K562 (cell line): ENCODE data around the gene RRAD. TPM values are rescaled to one million over a fixed set of nuclear protein-coding genes. Genes with fewer than 3 reads are reported as not detected.

ENCODE experiments used
- ATAC-seq: fragments of 200-7000 bp; cut with Tn5 transposase; 3 replicates; pipeline ENCODE4 v1.9.1; 2020; ENCODE audit warnings: moderate library complexity
- BruUV-seq: library from RNA; stranded (reverse); fragments of 400-500 nt; replicated peaks from 2 replicates; lab custom pipeline; 2021; lab: Mats Ljungman, UMichigan
- CTCF ChIA-PET: fragments of 300-600 bp; formaldehyde crosslinking; extraction: SDS; loops from one replicate; lab custom pipeline; 2021; ENCODE audit warnings: low intra/inter-chr PET ratio; lab: Yijun Ruan, JAX
- POLR2A ChIA-PET: fragments of 300-600, 350-650 bp; sonication (Branson Sonifier 250); formaldehyde crosslinking; extraction: SDS; loops from one replicate; lab custom pipeline; 2021; ENCODE audit warnings: antibody characterized with exemption, inconsistent platforms; lab: Yijun Ruan, JAX
- DNase-seq, 4 experiments: peaks; one replicate each; pipeline versions ENCODE4 v3.0.0 to v3.0.0-alpha.2; 2011 to 2018; ENCODE audit warnings: low spot score in 3 of 4, mixed read lengths in 3 of 4; ENCODE audit errors: extremely low read depth in 1 of 4
- FAIRE-seq: peaks from 2 replicates; lab custom pipeline; 2011; peaks lifted over from hg19 to GRCh38; lab: Jason Lieb, UNC
- H2AFZ ChIP-seq: 2 replicates; pipeline ENCODE4 v1.6.0; 2011; ENCODE audit warnings: low read depth, low read length, control low read depth, inconsistent platforms
- H3K27ac ChIP-seq: fragments of 200-600 bp; 3 replicates; pipeline ENCODE4 v1.8.0; 2011; ENCODE audit warnings: low read depth, mild to moderate bottlenecking, control low read depth, inconsistent platforms, low read length, moderate library complexity, mixed read lengths; ENCODE audit errors: extremely low read depth
- H3K27me3 ChIP-seq, 2 experiments: fragments of 300-600 bp in 1 of 2; 2 replicates in 1 of 2; 3 replicates in 1 of 2; pipeline versions ENCODE4 v1.6.0 to v1.8.0; 2011; ENCODE audit warnings: inconsistent platforms in 2 of 2, low read length in 2 of 2, mild to moderate bottlenecking in 1 of 2, mixed read lengths in 1 of 2, moderate library complexity in 1 of 2; ENCODE audit not compliant: control insufficient read depth in 2 of 2, insufficient read depth in 2 of 2
- H3K36me3 ChIP-seq: fragments of 300-600 bp; 3 replicates; pipeline ENCODE4 v1.8.0; 2011; ENCODE audit warnings: mild to moderate bottlenecking, low read length, inconsistent platforms; ENCODE audit not compliant: control insufficient read depth, insufficient read depth
- H3K4me1 ChIP-seq, 2 experiments: fragments of 200-600 bp in 1 of 2; replicated peaks in 1 of 2; 2 replicates in 1 of 2; 3 replicates in 1 of 2; pipeline versions ENCODE4 v1.5.1 to v1.8.0; 2011; ENCODE audit warnings: inconsistent platforms in 2 of 2, low read length in 2 of 2, mild to moderate bottlenecking in 1 of 2, mixed read lengths in 1 of 2, moderate library complexity in 1 of 2; ENCODE audit not compliant: control insufficient read depth in 2 of 2, insufficient read depth in 2 of 2
- H3K4me2 ChIP-seq: 2 replicates; pipeline ENCODE4 v1.6.1; 2011; ENCODE audit warnings: low read length, control low read depth, inconsistent platforms, mixed read lengths; ENCODE audit not compliant: insufficient read depth
- H3K4me3 ChIP-seq: fragments of 200-600 bp; sonication (generic), shearing (Covaris generic); 2 replicates; pipeline ENCODE4 v1.5.1; 2016; ENCODE audit warnings: control low read depth, inconsistent platforms
- H3K79me2 ChIP-seq: fragments of 200-600 bp; 3 replicates; pipeline ENCODE4 v1.8.0; 2011; ENCODE audit warnings: low read length, inconsistent platforms; ENCODE audit not compliant: control insufficient read depth, insufficient read depth
- H3K9ac ChIP-seq, 2 experiments: 2 replicates each; pipeline versions ENCODE4 v1.6.0 to v1.6.1; 2011; ENCODE audit warnings: low read depth in 2 of 2, low read length in 2 of 2, control low read depth in 1 of 2, inconsistent platforms in 1 of 2, mild to moderate bottlenecking in 1 of 2, mixed read lengths in 1 of 2; ENCODE audit not compliant: insufficient read depth in 1 of 2
- H3K9me1 ChIP-seq: one replicate; pipeline ENCODE4 v1.6.0; 2011; ENCODE audit warnings: inconsistent platforms, mild to moderate bottlenecking, low read length, moderate library complexity; ENCODE audit not compliant: control insufficient read depth, insufficient read depth
- H3K9me3 ChIP-seq: replicated peaks from 2 replicates; pipeline ENCODE4 v1.5.1; 2011; ENCODE audit warnings: low read depth, low read length, inconsistent platforms; ENCODE audit not compliant: control insufficient read depth, insufficient read depth
- H4K20me1 ChIP-seq: replicated peaks from 2 replicates; pipeline ENCODE4 v1.6.1; 2011; ENCODE audit warnings: low read length, inconsistent platforms, mixed read lengths; ENCODE audit not compliant: control insufficient read depth, insufficient read depth
- ARID1B ChIP-seq: fragments of 450-650 bp; IDR thresholded peaks from 2 replicates; pipeline ENCODE4 v1.6.1; 2016; ENCODE audit warnings: antibody characterized with exemption, mild to moderate bottlenecking, inconsistent platforms
- ARID2 ChIP-seq: fragments of 450-650 bp; IDR thresholded peaks from 2 replicates; pipeline ENCODE4 v1.6.1; 2017; ENCODE audit warnings: antibody characterized with exemption, mild to moderate bottlenecking
- CC2D1A ChIP-seq: fragments of 450-650 bp; IDR thresholded peaks from 2 replicates; pipeline ENCODE4 v1.6.1; 2017; ENCODE audit warnings: mild to moderate bottlenecking
- CEBPG ChIP-seq, 3 experiments: fragments of 200-800 bp in 1 of 3; sonication (Bioruptor generic) in 1 of 3; sonication (generic) in 1 of 3; formaldehyde crosslinking in 1 of 3; IDR thresholded peaks in 2 of 3; conservative IDR thresholded peaks in 1 of 3; 2 replicates each; pipeline versions ENCODE4 v1.6.1 to v1.8.0; 2016 to 2022; ENCODE audit warnings: missing compliant biosample characterization in 2 of 3, missing genetic modification characterization in 2 of 3, mild to moderate bottlenecking in 1 of 3, missing genetic modification reagents in 1 of 3
- CREM ChIP-seq: IDR thresholded peaks from 2 replicates; pipeline ENCODE4 v1.6.1; 2014; ENCODE audit warnings: antibody characterized with exemption, low read depth
- CTCF ChIP-seq, 3 experiments: IDR thresholded peaks in 2 of 3; conservative IDR thresholded peaks in 1 of 3; 2 replicates each; pipeline ENCODE4 v1.5.1; 2011 to 2012; ENCODE audit warnings: low read length in 3 of 3, mild to moderate bottlenecking in 3 of 3, control low read depth in 2 of 3, improper control_type of control experiment in 1 of 3, inconsistent platforms in 1 of 3, low read depth in 1 of 3, mixed read lengths in 1 of 3, moderate library complexity in 1 of 3; ENCODE audit not compliant: insufficient read depth in 2 of 3
- HDGF ChIP-seq: fragments of 450-650 bp; IDR thresholded peaks from 2 replicates; pipeline ENCODE4 v1.6.1; 2016
- RBFOX2 ChIP-seq: fragments of 200-400 bp; formaldehyde crosslinking; IDR thresholded peaks from 2 replicates; pipeline ENCODE4 v1.6.1; 2017; ENCODE audit warnings: low read depth, mild to moderate bottlenecking, low read length, moderate library complexity
- SMC3 ChIP-seq: conservative IDR thresholded peaks from 2 replicates; pipeline ENCODE4 v1.6.1; 2011; ENCODE audit warnings: low read depth, low read length, improper control_type of control experiment; ENCODE audit not compliant: insufficient read depth
- STAG1 ChIP-seq: sonication (generic); formaldehyde crosslinking; IDR thresholded peaks from 2 replicates; pipeline ENCODE4 v1.5.0; 2020; ENCODE audit warnings: missing genetic modification reagents, borderline replicate concordance
- ZNF324 ChIP-seq: fragments of 250-450 bp; sonication (Bioruptor Pico); IDR thresholded peaks from 2 replicates; pipeline ENCODE4 v1.4.0; 2020; ENCODE audit warnings: mild to moderate bottlenecking
- ZNF384 ChIP-seq: IDR thresholded peaks from 2 replicates; pipeline ENCODE4 v1.6.1; 2012; ENCODE audit warnings: low read depth, low read length, improper control_type of control experiment
- ZNF699 ChIP-seq: fragments of 250-450 bp; sonication (Bioruptor Pico); IDR thresholded peaks from 2 replicates; pipeline ENCODE4 v1.8.0; 2021; ENCODE audit warnings: mild to moderate bottlenecking, moderate library complexity; ENCODE audit not compliant: insufficient replicate concordance
- WGBS: fragments of 100-300 bp; shearing (Covaris generic); methylation state at CpG from one replicate; pipeline ENCODE4 v1.1.6; 2016; ENCODE audit warnings: low coverage, mixed read lengths; ENCODE audit not compliant: insufficient coverage; ENCODE audit errors: missing lambda C conversion rate; 5-methylcytosine and 5-hydroxymethylcytosine counted together
- in situ Hi-C: fragments of 300-500 bp; cut with MboI; formaldehyde crosslinking; loops from 4 replicates; pipeline ENCODE4 v1.15.0; 2018; ENCODE audit warnings: inconsistent platforms, mixed read lengths
- intact Hi-C: fragments of 100-400 bp; cut with micrococcal nuclease; formaldehyde crosslinking; loops from 2 replicates; pipeline ENCODE4 v1.14.2; 2022
- polyA plus RNA-seq, 8 experiments: library from polyadenylated mRNA; depleted of rRNA in 4 of 8; stranded (reverse) in 5 of 8; unstranded in 3 of 8; fragments of >200 nt; fragmentation: Nextera tagmentation in 2 of 8; fragmentation: Illumina TruSeq in 1 of 8; extraction: Ambion mirVana in 2 of 8; extraction: Trizol in 1 of 8; gene quantifications; 2 replicates each; pipeline versions ENCODE4 v1.2.1 to v1.2.3, GENCODE V29; 2011 to 2014; ENCODE audit warnings: inconsistent platforms in 1 of 8, missing spikeins in 1 of 8
- total RNA-seq, 7 experiments: library from RNA; depleted of rRNA in 6 of 7; stranded (reverse); fragments of >200 nt in 6 of 7; fragmentation: Illumina TruSeq in 2 of 7; extraction: Trizol in 2 of 7; gene quantifications; 2 replicates each; pipeline versions ENCODE4 v1.2.1 to v1.2.3, GENCODE V29; 2011 to 2021; ENCODE audit warnings: low replicate concordance in 1 of 7
- TF ChIP-seq, protein P1 (sequence below): fragments of 450-650 bp; IDR thresholded peaks from 2 replicates; pipeline ENCODE4 v1.6.1; 2016
- TF ChIP-seq, protein P2 (sequence below): fragments of 450-650 bp; formaldehyde crosslinking; IDR thresholded peaks from 2 replicates; pipeline ENCODE4 v1.4.0; 2020; ENCODE audit warnings: mild to moderate bottlenecking, moderate library complexity

RRAD gene
- total and polyA plus RNA-seq, 9 of the 15 experiments (the other 6 are each of a cell fraction or from before 2014, with no cell fraction given), result 0.09 to 0.20 (median 0.13) TPM; not detected in 5

GRCh38 chr16:66930189-66930588 lies 4.9 kb upstream of the RRAD start (continued):
- TF ChIP-seq, protein P1, sequence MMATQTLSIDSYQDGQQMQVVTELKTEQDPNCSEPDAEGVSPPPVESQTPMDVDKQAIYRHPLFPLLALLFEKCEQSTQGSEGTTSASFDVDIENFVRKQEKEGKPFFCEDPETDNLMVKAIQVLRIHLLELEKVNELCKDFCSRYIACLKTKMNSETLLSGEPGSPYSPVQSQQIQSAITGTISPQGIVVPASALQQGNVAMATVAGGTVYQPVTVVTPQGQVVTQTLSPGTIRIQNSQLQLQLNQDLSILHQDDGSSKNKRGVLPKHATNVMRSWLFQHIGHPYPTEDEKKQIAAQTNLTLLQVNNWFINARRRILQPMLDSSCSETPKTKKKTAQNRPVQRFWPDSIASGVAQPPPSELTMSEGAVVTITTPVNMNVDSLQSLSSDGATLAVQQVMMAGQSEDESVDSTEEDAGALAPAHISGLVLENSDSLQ, result peak; percentile 43
- TF ChIP-seq ARID1B (peak; percentile 60), CREM (peak; percentile 69)

DNA sequence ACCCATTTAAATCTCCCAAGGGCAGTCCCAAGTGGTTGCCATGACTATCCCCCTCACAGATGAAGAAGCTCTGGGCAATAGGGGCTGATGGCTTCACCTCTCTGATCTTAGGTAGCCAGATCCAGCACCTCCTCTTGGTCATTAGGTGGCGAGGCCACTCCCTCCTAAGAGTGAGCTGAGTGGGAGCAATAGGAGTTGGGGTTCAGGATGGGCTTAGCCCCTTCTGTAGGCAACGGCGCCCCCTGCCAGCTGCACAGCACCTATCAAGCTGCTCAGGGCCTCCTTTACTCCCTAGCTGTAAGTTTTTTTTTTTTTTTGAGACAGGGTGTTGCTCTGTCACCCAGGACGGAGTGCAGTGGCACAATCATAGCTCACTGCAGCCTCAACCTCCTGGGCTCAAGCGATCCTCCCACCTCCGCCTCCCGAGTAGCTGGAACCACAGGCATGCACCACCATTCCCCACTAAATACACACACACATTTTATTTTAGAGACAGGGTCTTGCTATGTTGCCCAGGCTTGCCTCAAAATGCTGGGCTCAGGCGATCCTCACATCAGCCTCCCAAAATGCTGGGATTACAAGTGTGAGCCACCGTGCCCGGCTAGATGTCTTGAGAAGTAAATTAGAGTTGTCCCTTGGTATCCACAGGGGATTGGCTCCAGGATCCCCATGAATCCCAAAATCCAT lies 3.5 kb upstream of the RRAD start:
- BruUV-seq, result no TSS peak
- Histone ChIP-seq H3K4me2 (no peak overlapping the region), H3K27me3 (peaks cover 4 to 19% of the 10 kb centered on the region in 2 experiments; a peak in 2 of 5 replicates), H3K4me1 (peaks cover 14 to 32% of the 10 kb centered on the region in 2 experiments), H3K9me3 (no peaks in the 10 kb centered on the region), H3K4me3 (no peak overlapping the region), H4K20me1 (peaks cover 5% of the 10 kb centered on the region; the same call in 1 of the 2 replicates), H3K79me2 (peaks cover 14% of the 10 kb centered on the region), H2AFZ (no peak overlapping the region), H3K36me3 (peaks cover 17% of the 10 kb centered on the region; the same call in 2 of the 3 replicates), H3K27ac (no peak overlapping the region), H3K9ac (no peak overlapping the region), H3K9me1 (peaks cover 4% of the 10 kb centered on the region)
- ChIA-PET POLR2A (interaction anchor here (0.9 to 3.0 kb wide), 6 partner anchors 12 to 34 kb away, joined by 3 to 15 read pairs (median 4); no protein-coding TSS in a partner anchor), CTCF (interaction anchor here (1.0 to 3.6 kb wide), 2 partner anchors 33 to 320 kb away, joined by 3 to 41 read pairs; no protein-coding TSS in a partner anchor)
- peak; percentile 70 for ATAC-seq
- in situ Hi-C loops (no loop called here), intact Hi-C loops (loop anchor here (1.0 to 5.0 kb wide), 2 partner anchors 34 to 522 kb away; no protein-coding TSS in a partner anchor)
- FAIRE-seq, result no peak
- 42% methylated on average over 8 of the region's 10 CpGs for WGBS
- peak; percentile 61 to 75 (median 65) for DNase-seq
- TF ChIP-seq ARID2 (peak; percentile 80; the same call in 1 of the 2 replicates), CTCF (IDR thresholded peaks at IDR 0.05 in 2 of 3, conservative IDR thresholded peaks at IDR 0.05 in 1 of 3; ENCODE audit: insufficient read depth in 2 of 3, low read depth in 1 of 3, low read length in 3 of 3) (peak; percentile 78 to 80 (median 80)), CC2D1A (peak; percentile 78), ZNF324 (CRISPR knock-in tag) (no peak), STAG1 (CRISPR knock-in tag) (peak; percentile 54; the same call in 1 of the 2 replicates), HDGF (peak; percentile 79; the same call in 1 of the 2 replicates), SMC3 (peak; percentile 77), ZNF699 (no peak), CEBPG (CRISPR knock-in tag; IDR thresholded peaks at IDR 0.05) (no peak), CEBPG (tag; conservative IDR thresholded peaks at IDR 0.05 in 1 of 2, IDR thresholded peaks at IDR 0.05 in 1 of 2) (no peak), ZNF384 (peak; percentile 93), RBFOX2 (0 out of 2 replicates have a peak, but pooled peaks have one; percentile 18)
- TF ChIP-seq, protein P2, sequence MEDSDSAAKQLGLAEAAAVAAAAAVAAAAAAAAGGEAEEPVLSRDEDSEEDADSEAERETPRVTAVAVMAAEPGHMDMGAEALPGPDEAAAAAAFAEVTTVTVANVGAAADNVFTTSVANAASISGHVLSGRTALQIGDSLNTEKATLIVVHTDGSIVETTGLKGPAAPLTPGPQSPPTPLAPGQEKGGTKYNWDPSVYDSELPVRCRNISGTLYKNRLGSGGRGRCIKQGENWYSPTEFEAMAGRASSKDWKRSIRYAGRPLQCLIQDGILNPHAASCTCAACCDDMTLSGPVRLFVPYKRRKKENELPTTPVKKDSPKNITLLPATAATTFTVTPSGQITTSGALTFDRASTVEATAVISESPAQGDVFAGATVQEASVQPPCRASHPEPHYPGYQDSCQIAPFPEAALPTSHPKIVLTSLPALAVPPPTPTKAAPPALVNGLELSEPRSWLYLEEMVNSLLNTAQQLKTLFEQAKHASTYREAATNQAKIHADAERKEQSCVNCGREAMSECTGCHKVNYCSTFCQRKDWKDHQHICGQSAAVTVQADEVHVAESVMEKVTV, result peak; percentile 66
